ACHN (cell line): ENCODE measurements around the gene REC8.
A peak's percentile ranks its signal among the peaks of the same experiment; 100 is the strongest.

ENCODE experiments used
- DNase-seq: peaks from one replicate; pipeline ENCODE4 v3.0.0-alpha.2; 2015
- in situ Hi-C: cut with HindIII; loops from 2 replicates; pipeline ENCODE4 v1.10.0; 2017; ENCODE audit warnings: low sequenced_read_pairs, low pct_ligation_motif_present, low pct_unique_long_range_greater_than_20kb

Gene REC8

GRCh38 chr14:24179294-24179960 lies 7.5 kb downstream of the REC8 start:
- DNase-seq, result no peak
- in situ Hi-C loops, result no loop called here

- DNase-seq, result peak; percentile 85
These were observed 8.3 kb downstream of the REC8 start for GRCh38 chr14:24179961-24180796.

GRCh38 chr14:24181371-24182077 lies 9.6 kb downstream of the REC8 start:
- no peak for DNase-seq
- in situ Hi-C loops, result no loop called here

More at GRCh38 chr14:24179961-24180796, 8.3 kb downstream of the REC8 start:
- in situ Hi-C loops, result no loop called here

DNA sequence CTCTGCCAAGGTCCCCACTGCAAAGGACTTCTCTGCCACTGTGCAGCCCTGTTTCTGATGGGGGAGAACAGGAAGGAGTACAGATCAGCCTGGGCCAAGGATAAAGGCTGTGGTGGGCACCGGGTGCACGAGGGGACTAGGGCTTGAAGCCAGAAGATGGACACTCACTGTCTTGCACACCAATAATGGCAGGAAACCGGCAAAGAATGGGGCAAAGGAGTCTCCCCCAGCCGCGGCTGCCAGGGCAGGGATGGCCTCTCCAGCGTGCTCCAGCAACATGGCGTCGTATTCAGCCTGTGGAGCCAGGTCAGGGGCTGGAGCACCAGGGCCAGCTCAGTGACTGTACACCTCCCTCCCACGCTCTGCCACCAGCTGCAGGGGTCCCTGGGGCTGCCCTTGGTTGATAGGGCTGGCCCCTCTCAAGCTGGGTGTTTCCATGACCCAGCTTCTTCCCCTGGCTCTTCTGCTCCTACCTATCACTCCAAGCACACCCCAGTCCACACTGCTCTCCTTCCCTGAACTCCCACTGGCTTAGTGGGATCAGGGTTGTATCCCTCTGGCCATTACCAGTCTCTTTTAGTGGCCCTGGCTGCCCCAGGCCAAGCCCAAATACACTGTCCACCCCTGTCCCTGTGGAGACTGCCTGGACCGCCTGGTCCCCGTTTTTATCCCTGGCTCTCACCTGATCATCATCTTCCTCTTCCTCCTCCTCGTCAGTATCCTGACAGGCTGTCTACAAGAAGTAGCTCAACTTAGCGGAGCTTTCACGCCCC lies 10.4 kb downstream of the REC8 start:
- in situ Hi-C loops, result no loop called here
- no peak for DNase-seq

DNA sequence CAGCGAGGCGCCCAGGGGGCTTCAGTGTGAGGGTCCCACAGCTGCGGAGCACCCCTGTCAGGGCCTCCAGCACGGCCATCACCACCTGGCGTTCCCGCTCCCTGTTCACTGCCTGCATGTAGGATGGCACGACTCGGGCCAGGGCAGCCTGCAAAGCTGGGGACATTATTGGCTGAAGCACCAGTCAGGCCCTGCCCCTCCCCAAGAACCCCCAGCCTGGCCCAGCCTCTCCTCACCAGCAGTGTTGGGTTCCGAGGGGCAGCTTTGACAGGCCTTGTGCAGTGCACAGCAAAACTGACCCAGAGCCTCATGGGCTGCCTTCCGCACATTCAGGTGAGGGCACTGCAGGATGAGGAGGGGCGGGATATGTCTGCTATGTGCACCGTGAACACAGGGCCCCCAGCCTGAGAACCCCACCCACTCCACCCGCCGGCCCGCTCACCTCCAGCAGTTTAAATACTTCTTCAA lies 11.2 kb downstream of the REC8 start:
- in situ Hi-C loops, result no loop called here
- no peak for DNase-seq

- in situ Hi-C loops, result no loop called here
- no peak for DNase-seq
These were observed 12.5 kb downstream of the REC8 start for GRCh38 chr14:24184104-24184970.

GRCh38 chr14:24185026-24185425 lies 13.1 kb downstream of the REC8 start:
- in situ Hi-C loops, result no loop called here
- DNase-seq, result no peak

DNA sequence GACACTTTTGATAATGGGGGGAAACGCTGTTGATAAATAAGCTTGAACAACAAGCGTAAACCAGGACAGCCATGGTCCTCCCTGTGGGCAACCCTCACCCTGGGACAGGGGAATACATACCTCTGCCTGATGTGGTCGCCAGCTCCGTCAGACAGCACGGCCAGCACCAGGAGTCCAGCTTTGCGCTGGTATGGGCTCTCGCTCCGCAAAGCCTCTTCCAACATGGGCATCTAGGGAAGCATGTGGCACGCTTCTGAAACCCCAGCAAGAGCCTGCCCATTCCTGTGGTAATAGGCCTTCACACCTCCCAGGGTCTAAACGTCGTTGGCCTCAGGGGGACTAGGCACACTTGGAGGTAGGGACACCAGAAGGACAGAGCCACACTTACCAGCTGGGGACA lies 13.9 kb downstream of the REC8 start:
- in situ Hi-C loops, result no loop called here
- no peak for DNase-seq

DNA sequence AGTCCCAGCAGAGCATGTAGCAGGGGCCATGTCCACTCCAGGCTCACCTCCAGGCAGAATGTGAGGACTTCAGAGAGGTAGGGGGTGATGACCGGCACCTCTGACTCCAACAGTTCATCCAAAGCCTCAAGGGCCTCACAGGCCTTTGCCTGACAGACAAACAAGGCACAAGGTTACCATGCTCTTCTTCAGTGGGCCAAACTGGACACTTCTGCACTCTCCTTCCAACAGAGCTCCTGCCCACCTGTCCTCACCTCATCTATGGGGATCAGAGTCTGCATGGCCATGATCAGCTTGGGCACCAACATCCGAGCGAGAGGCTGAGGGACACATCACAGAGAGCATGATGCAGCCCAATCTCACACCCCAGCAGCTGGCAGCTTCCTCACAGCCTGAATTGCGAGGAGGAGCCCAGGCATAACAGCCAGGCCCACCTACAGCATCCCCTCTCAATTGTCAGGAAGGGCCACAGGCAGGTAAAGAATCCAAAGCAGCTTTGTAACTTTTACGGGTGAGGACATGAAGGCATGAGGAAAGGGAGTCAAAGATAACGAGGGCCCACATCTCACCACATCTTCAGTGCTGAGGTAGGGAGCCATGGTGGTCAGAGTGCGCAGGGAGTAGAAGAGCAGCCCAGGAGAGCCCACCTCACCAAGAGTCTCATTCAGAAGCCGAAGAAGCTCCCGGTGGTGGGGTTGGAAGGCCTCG lies 15.1 kb downstream of the REC8 start:
- no peak for DNase-seq
- in situ Hi-C loops, result no loop called here

DNA sequence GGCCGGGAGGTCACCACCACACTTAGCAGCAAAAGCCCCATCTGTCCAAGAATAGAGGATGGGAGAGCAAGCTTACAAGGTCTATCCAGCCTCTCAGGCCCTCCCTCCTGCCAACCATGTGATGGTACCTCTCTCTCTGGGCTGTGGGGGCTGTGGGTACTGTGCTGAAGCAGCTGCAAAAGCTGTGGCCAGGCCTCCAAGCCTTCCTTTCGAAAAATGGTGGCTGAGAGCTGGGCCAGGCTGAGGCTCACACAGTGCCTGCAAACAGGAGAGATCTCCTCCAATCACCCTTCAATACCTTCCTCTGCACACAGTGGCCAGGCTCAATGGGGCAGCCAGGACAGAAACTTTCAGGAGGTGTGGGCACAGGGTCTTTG lies 15.6 kb downstream of the REC8 start:
- no peak for DNase-seq
- in situ Hi-C loops, result no loop called here

- peak; percentile 97 for DNase-seq
- in situ Hi-C loops, result no loop called here
These were observed 16.6 kb downstream of the REC8 start, which contains the start of gene IPO4 for GRCh38 chr14:24188251-24189058. IPO4 (minus strand) TSS chr14:24188816; CDS start chr14:24188787, 29 bp downstream.

DNA sequence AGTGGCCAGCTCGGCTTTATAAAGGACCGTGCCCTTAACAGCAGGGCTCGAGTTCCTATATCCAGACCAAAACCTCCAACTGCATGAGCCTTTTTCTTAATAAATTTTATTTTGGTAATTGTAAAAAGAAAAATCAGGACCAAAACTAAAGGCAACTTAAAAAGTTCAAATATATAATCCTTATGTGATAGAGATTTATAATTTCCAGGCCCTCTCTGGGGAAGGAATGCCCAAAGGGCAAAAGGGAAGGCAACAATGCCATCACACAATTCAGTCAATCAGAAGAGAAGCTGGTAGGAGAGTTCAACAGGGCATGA lies 17.1 kb downstream of the REC8 start:
- no peak for DNase-seq
- in situ Hi-C loops, result no loop called here

DNA sequence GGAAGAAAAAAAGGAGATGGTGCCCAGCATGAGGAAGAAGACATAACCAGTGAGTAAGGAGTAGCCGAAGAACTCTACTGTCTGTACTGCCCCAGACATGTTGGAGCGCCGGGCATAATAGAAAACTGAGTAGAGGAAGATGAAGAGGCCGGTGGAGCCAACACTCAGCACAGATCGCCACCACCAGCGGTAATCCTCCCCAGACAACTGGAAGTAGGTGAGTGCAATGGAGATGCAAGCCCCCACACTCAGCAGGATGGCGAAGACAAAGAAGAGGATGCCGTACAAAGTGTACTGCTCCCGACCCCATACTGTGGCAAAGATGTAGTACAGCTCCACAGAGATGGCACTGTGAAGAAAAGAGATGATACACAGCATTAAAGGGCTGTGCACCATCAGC lies 17.6 kb downstream of the REC8 start:
- in situ Hi-C loops, result no loop called here
- DNase-seq, result no peak

GRCh38 chr14:24190416-24190815 lies 18.5 kb downstream of the REC8 start:
- no peak for DNase-seq
- in situ Hi-C loops, result no loop called here

DNA sequence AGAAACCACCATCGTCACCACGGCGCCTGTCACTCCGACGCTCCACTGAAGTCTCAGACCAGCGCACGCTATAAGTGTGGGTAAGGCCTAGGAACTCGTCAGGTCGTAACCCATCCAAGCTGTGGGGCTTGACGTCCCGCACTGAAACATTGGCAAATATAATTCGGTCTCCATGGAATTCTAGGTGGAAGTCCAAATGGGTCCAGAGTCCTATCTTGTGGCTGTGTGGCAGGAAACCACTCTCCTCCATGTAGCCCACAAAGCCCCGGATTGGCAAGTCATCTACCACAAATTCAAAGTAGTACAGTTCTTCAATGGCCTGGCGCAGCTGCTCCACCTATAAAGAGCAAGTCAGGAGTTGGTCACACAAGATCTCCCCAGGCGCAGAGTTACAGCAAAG lies 21.1 kb downstream of the REC8 start:
- in situ Hi-C loops, result no loop called here
- DNase-seq, result no peak

DNA sequence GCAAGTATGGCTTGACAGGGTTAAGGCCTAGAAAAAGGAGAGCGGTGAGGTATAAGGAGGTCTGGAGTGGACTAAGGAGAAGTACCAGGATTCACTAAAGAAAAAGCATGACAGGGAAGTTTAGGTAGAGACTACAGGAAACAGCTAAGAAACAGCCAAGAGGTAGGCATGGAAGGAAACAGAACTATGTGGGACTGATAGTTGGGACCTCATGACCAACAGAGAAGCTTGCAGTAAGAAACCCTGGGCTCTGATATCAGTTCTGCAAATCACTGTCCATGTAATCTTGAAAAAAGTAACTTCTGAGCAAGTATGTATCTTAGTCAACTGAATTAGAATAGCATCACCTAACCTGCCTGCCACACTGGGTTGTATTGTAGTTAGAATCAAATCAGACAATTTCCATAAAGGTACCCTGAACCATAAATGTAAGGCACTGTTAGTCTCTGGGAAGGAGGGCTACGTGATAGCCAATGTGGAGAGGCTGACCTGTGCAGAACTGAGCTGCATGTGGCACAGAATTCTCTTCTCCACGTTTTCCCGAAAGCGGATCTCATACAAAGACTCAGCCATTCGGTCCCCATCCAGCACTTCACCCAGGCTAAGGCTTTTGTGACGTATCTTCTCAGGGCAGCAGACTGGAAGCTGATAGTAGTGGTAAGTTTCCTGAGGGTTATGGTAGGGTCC lies 22.4 kb downstream of the REC8 start:
- in situ Hi-C loops, result no loop called here
- DNase-seq, result no peak
